HPDE6-E6E7 (cell line): Measurements from ENCODE around the gene GABRD.
A peak's percentile ranks its signal among the peaks of the same experiment; 100 is the strongest.

Experiments
- DNase-seq: peaks from one replicate; pipeline ENCODE4 v3.0.0; 2011; ENCODE audit warnings: missing footprints; ENCODE audit errors: extremely low spot score

GABRD gene

GRCh38 chr1:1985375-1986050, 33.6 kb upstream of the GABRD start:
- DNase-seq: no peak

- DNase-seq: no peak
These were observed 32.5 kb upstream of the GABRD start for GRCh38 chr1:1986451-1987141.

GRCh38 chr1:1987142-1987510, 32.0 kb upstream of the GABRD start:
- DNase-seq: no peak

- no peak for DNase-seq
These were observed 30.8 kb upstream of the GABRD start for GRCh38 chr1:1988061-1988945.

DNA sequence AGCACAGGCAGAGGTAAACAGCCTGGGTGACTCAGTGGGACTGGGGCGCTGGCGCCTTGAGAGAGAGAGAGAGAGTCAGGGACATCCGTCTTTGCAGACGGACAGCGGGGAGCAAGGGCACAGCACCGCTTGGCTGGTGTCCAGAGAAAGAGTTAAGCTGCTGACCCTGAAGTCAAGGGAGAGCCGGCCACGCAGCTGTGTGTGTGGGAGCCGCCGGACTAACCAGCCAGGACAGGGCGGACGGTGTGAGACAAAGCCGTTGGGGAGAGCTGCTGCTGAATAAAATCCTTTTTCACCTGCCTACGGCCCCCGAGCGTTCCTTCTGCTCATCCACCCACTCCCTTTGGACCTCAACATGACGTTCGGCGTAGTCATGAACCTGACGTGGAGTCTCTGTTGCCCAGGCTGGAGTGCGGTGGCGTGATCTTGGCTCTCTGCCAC, 30.0 kb upstream of the GABRD start:
- no peak for DNase-seq

GRCh38 chr1:1989789-1990188, 29.4 kb upstream of the GABRD start:
- DNase-seq: no peak

DNA sequence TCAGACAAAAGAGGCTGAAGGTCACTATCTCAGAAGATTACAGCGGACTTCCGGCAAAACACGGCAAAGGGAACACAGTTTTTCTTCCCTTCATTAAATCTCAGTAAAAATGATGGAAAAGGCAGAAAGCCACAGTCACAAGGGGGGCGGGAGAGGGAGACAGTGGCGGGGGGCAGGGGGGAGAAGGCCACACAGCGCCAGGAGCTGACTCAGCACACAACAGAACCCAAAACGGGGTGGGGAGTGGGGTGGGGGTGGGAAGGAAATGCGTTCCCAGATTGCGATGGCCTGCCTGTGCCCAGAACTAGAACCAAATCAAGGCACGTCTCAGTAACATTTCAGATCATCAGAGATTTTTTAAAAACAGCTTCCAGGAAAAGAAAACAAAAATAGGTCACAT, 28.9 kb upstream of the GABRD start:
- DNase-seq: no peak

- no peak for DNase-seq
These were observed 24.6 kb upstream of the GABRD start for GRCh38 chr1:1994536-1994935.

DNA sequence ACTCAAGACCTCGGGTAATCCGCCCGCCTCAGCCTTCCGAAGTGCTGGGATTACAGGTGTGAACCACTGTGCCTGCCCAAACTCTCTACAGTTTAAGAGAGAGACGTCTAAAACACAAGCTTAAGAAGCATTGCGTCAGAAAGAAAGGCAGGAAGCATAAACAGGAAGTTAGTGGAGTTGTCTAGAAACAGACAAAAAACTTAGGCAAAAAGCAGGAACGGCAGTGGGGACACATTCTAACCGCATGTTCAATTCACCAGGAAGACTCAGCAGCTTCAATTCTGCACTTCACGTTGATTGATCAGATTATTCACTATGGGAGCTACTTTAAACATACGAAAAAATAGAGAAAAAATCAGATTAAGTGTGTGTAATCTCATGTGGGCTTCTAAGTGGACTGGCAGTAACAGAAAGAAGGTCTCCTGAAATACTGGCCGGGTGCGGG, 22.9 kb upstream of the GABRD start:
- DNase-seq: no peak

GRCh38 chr1:1997576-1997975, 21.6 kb upstream of the GABRD start:
- no peak for DNase-seq

GRCh38 chr1:2000432-2000831, 18.7 kb upstream of the GABRD start:
- DNase-seq: no peak

DNA sequence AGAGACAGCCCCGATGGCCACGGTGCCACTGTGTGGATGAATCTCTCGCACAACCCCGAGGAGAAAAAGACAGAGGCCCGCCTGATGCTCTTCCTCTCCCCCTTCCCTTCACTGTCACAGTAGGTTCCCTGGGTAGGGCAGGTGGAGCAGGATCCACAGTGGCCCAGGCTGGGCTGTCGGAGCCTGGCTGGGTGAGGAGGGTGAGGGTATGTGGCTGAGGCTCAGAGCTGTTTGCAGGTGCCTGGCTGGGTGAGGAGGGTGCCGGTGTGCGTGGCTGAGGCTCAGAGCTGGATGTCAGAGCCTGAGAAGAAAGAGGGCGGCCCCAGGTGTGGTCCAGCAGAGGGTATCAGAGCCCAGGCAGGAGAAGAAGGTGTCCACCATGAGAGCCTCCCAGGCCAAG, 18.3 kb upstream of the GABRD start:
- DNase-seq: no peak

DNA sequence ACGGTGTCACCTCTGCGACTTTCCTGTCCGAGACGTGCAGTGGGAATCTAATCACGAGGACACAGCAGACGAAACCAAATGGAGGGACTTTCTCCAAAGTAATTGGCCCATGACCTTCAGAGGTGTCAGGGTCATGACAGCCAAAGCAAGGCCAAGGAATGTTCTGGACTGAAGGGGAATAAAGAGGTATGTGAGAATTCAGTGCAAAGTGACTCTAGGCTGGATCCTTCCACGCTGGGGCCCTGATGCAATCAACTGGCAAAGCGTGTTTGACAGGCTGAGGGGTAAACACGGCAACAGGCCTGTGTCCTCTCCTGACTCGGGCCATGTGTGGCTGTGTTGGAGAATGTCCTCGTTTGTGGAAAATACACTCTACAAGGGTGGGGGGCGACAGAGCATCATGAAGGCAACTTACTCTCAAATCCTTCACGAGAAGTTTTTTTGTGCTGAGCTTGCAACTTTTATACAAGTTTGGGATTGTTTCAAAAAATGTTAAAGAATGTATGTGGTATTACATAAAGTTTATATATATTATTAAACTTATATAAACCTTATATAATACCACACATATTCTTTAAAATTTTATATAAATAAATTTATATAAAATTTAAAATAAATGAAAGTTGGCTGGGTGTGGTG, 17.3 kb upstream of the GABRD start:
- peak; percentile 49 for DNase-seq

GRCh38 chr1:2003541-2004131, 15.5 kb upstream of the GABRD start, which contains the start of gene CFAP74:
Gene CFAP74, minus strand, starts transcription at chr1:2003786. Its CDS starts 12,830 bp downstream, at chr1:1990956.
- no peak for DNase-seq

DNA sequence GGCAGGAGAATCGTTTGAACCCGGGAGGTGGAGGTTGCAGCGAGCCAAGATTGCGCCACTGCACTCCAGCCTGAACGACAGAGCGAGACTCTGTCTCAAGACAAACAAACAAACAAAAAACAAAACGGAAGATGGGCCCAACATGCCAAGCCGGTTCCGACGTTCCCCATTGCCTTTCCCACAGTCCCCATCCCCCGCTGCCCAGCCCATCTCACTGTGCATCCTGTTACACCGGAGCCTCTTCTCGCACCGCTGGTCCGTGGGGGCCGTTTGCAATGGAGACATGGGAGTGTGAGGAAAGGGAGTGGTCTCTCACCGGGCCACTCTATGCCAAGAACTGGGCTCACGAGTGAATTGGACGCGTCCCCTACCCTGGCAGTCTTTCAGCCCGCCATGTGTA, 14.3 kb upstream of the GABRD start:
- DNase-seq: no peak

- DNase-seq: no peak
These were observed 9.8 kb upstream of the GABRD start for GRCh38 chr1:2009101-2010053.

- no peak for DNase-seq
These were observed 5.0 kb upstream of the GABRD start for GRCh38 chr1:2014181-2014580.

GRCh38 chr1:2014741-2015735, 4.1 kb upstream of the GABRD start:
- DNase-seq: peak; percentile 48

GRCh38 chr1:2016123-2016522, 3.0 kb upstream of the GABRD start:
- DNase-seq: no peak
